ENCODE measurements around the gene CD19.

DNA sequence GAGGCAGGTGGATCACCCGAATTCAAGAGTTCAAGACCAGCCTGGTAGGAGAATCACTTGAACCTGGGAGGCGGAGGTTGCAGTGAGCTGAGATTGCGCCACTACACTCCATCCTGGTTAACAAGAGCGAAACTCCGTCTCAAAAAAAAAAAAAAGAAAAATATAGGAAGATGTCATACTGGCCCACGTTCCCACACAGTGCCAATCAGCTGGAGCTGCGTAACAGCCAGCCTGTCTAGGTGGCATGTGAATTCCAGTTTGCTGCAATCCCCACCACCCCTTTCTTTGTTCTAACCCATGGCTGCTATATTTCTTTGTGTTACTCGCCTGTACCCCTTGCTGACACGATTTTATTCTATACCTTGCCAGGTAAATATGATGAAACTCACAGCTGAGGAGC, 26.4 kb downstream of the CD19 start:
- TF ChIP-seq CTCF (IDR thresholded peaks at IDR 0.05) (no peak), POLR2A (IDR thresholded peaks at IDR 0.05) (no peak)

All from body of pancreas (tissue), 4 donors.